Measurements from ENCODE around the gene SCD5.

SCD5 gene

DNA sequence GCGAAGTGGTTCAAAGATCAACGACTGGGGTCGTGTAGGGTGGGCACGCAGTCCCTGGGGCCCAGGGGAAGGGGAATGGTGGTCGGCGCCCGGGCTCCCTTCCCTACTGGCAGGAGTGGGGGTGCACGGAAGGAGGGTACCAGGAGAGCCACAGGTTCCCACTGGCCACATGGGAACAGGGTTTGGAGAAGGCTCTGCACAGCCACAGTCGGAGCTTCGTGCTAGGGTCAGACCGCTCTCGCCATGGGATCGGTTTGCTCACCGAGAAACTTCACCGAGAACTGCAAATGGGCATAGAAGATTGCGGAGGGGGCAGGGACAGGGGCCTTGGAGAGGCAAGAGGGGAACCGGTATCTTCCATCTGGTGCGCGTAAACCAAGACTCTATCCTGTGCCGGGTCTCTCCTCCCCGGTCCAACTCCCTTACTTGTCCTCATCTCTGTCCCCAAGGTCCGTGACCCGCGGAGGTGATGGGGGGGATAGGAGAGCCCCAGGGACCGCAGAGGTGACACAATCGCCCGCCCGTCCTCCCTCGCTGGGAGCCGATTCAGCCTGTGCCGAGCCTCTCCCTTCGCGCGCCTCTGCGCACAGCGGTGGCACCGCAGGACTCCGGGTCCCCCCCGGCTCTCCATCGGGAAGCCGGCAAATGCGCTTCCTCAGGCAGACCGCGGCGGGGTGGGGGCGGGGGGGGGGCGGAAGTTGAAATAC lies 1.0 kb downstream of the SCD5 start:
- peaks cover 2 to 8% of the 10 kb centered on the region in 2 donors for H3K27me3 ChIP-seq (ENCODE audit: control insufficient read depth in 2 of 2, insufficient read depth in 2 of 2, low read length in 2 of 2)
- peaks cover 4 to 6% of the 10 kb centered on the region in 2 donors for H3K4me1 ChIP-seq (ENCODE audit: control insufficient read depth in 2 of 2, insufficient read depth in 2 of 2, low read length in 2 of 2)
- peak overlapping the region; percentile 33 to 42 for H3K4me3 ChIP-seq (ENCODE audit: low read length in 2 of 2)
- H3K9ac ChIP-seq (ENCODE audit: low read depth in 1 of 2, low read length in 2 of 2): no peak overlapping the region
- H3K36me3 ChIP-seq (ENCODE audit: control insufficient read depth in 2 of 2, insufficient read depth in 2 of 2, low read length in 2 of 2): no peaks in the 10 kb centered on the region
- H3K9me3 ChIP-seq (ENCODE audit: control insufficient read depth in 2 of 2, low read length in 2 of 2): no peaks in the 10 kb centered on the region
- H3K27ac ChIP-seq (ENCODE audit: low read depth in 2 of 2, low read length in 2 of 2): no peak overlapping the region

DNA sequence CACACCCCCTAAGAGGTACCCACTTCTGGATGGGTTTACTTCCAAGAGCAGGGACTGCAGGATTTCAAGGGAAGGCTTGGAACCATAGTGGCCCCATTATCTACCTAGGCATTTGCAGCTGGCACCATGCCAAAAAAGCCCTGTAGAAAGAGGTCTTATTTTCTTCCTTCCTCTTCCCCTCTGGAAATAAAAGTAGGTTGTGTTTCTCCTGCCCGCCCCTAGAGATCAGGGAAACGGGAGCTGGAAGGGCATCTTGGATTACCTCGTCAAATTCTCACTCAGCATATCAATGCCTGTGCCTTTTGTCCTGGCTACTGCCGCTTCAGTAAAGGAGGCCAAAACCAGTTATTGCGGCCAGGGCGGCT lies 1.6 kb downstream of the SCD5 start:
- Histone ChIP-seq H3K27me3 (ENCODE audit: control insufficient read depth in 2 of 2, insufficient read depth in 2 of 2, low read length in 2 of 2) (peaks cover 2 to 8% of the 10 kb centered on the region in 2 donors), H3K4me1 (ENCODE audit: control insufficient read depth in 2 of 2, insufficient read depth in 2 of 2, low read length in 2 of 2) (peaks cover 4 to 6% of the 10 kb centered on the region in 2 donors), H3K4me3 (ENCODE audit: low read length in 2 of 2) (no peak overlapping the region), H3K27ac (ENCODE audit: low read depth in 2 of 2, low read length in 2 of 2) (no peak overlapping the region), H3K9ac (ENCODE audit: low read depth in 1 of 2, low read length in 2 of 2) (no peak overlapping the region), H3K36me3 (ENCODE audit: control insufficient read depth in 2 of 2, insufficient read depth in 2 of 2, low read length in 2 of 2) (no peaks in the 10 kb centered on the region), H3K9me3 (ENCODE audit: control insufficient read depth in 2 of 2, low read length in 2 of 2) (no peaks in the 10 kb centered on the region)

DNA sequence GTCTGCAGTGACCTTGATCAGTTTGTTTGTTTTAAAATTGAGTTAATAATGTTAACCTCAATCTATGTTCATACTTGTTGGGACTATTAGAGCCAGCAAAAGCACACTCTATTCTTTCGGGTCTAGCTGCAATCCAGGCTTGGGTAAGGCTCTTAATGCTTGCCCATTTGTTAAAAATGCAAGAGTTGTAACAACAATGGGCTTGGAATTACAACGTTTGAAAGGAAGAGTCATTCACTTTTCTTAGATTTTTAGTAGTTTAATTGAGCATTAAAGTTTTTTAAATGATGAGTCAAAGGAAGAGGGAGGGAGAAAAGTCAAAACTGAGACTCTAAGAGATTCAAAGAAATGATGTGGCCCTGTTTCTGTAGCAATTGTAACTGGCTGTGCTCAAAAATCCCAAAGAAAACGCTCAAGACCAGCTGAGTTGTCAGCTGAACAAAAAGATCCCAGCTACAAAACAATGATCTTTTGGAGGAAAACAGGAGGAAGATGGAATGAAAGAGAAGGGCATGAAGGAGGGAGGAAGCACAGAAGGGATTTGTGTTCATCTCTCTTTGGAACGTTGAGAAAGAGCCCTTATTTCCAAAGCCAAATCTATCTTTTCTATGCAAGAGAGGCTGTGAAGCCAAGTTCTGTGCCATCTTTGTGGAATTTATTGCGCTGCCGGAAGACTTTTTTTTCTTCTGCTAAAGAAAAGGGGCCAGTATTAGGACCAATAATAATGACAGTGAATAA lies 5.5 kb downstream of the SCD5 start:
- Histone ChIP-seq H3K9me3 (ENCODE audit: control insufficient read depth in 2 of 2, low read length in 2 of 2) (no peaks in the 10 kb centered on the region), H3K27me3 (ENCODE audit: control insufficient read depth in 2 of 2, insufficient read depth in 2 of 2, low read length in 2 of 2) (peaks cover 2 to 5% of the 10 kb centered on the region in 2 donors), H3K9ac (ENCODE audit: low read depth in 1 of 2, low read length in 2 of 2) (no peak overlapping the region), H3K4me3 (ENCODE audit: low read length in 2 of 2) (no peak overlapping the region), H3K27ac (ENCODE audit: low read depth in 2 of 2, low read length in 2 of 2) (no peak overlapping the region), H3K4me1 (ENCODE audit: control insufficient read depth in 2 of 2, insufficient read depth in 2 of 2, low read length in 2 of 2) (peaks cover 0 to 4% of the 10 kb centered on the region in 2 donors), H3K36me3 (ENCODE audit: control insufficient read depth in 2 of 2, insufficient read depth in 2 of 2, low read length in 2 of 2) (no peaks in the 10 kb centered on the region)

DNA sequence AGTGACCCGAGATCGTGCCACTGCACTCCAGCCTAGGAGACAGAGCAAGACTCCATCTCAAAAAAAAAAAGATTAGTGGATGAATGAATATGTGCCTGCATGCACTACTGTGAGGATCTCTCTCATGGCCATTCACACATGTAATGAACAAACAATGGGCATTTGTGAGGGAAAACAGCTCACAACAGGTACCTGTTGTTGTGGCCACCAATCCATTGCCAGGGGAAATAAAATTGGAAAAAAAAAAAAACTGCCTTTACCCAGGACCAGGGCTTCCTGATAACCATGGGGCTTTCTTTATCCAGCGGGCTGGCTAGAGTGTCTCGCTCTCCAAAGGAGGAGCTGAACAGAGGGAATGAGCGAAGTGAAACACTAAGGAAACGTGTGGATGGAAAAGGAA lies 7.4 kb downstream of the SCD5 start:
- no peak overlapping the region for H3K27ac ChIP-seq (ENCODE audit: low read depth in 2 of 2, low read length in 2 of 2)
- H3K9me3 ChIP-seq (ENCODE audit: control insufficient read depth in 2 of 2, low read length in 2 of 2): no peaks in the 10 kb centered on the region
- no peak overlapping the region for H3K4me3 ChIP-seq (ENCODE audit: low read length in 2 of 2)
- H3K36me3 ChIP-seq (ENCODE audit: control insufficient read depth in 2 of 2, insufficient read depth in 2 of 2, low read length in 2 of 2): no peaks in the 10 kb centered on the region
- H3K27me3 ChIP-seq (ENCODE audit: control insufficient read depth in 2 of 2, insufficient read depth in 2 of 2, low read length in 2 of 2): no peaks in the 10 kb centered on the region
- H3K4me1 ChIP-seq (ENCODE audit: control insufficient read depth in 2 of 2, insufficient read depth in 2 of 2, low read length in 2 of 2): no peaks in the 10 kb centered on the region
- no peak overlapping the region for H3K9ac ChIP-seq (ENCODE audit: low read depth in 1 of 2, low read length in 2 of 2)

DNA sequence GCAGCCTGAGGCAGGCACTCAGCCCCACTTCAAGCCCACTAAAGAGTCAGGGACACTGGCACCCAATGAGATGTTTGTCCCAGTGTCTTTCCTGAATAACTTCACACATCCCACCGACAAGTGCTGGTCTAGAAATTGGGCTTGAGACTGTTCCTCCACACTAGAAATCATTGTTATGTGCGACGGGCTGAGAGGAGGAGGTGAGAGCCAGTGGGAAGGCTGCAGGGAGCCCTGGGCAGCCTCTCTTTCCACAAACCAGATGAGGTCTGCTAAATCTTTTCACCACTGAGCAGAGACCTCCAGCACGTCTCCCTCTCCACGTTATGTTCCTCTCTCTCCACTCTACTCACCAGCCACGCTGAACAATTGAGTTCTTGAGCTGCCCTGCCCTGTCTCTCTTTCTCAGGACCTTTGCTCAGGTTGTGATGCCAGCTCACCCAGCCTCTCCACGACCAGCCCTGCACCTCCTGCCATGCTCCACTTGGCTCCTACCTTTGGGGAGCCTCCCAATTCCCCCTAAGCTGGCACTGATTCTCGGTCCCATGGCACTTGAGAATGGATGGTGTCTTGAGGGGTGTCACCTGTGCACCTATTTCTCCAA lies 8.4 kb downstream of the SCD5 start:
- H3K4me1 ChIP-seq (ENCODE audit: control insufficient read depth in 2 of 2, insufficient read depth in 2 of 2, low read length in 2 of 2): peaks cover 2 to 5% of the 10 kb centered on the region in 2 donors
- no peak overlapping the region for H3K9ac ChIP-seq (ENCODE audit: low read depth in 1 of 2, low read length in 2 of 2)
- H3K4me3 ChIP-seq (ENCODE audit: low read length in 2 of 2): no peak overlapping the region
- H3K27me3 ChIP-seq (ENCODE audit: control insufficient read depth in 2 of 2, insufficient read depth in 2 of 2, low read length in 2 of 2): no peaks in the 10 kb centered on the region
- H3K27ac ChIP-seq (ENCODE audit: low read depth in 2 of 2, low read length in 2 of 2): no peak overlapping the region
- no peaks in the 10 kb centered on the region for H3K36me3 ChIP-seq (ENCODE audit: control insufficient read depth in 2 of 2, insufficient read depth in 2 of 2, low read length in 2 of 2)
- no peaks in the 10 kb centered on the region for H3K9me3 ChIP-seq (ENCODE audit: control insufficient read depth in 2 of 2, low read length in 2 of 2)

DNA sequence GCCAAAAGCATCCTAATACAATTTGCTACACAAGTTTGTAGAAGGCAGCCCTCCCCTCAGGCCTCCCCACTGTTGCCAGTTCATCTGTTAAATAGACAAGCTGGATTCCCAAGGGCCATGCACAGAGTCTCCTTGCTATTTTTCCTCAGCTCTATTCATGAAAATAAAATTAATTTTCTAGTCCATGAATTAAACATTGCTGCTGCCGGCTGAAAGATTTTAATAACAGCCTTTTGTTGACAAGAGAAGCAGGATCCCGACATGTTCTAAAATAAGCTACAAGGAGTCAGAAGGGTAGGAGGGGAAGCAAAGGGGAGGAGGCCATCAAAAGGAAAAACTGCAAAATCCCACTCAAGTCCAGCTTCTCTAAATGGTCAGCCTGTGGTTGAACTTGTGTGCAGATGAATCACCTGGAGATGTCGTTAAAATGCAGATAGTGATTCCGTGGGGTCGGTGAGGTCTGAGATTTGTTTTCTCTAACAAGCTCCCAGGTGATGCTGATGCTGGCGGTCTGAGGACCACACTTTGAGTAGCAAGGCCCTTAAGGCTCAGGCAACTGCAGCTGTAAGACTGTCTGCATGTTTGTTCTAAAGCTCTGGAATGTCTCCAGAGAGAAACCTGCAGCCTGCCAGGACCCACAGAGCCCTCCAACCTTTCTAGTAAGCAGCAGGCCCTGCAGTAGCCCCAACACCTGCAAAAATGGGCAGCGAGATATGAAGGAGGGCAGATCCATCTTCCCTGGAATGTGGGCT lies 9.4 kb downstream of the SCD5 start:
- Histone ChIP-seq H3K27me3 (ENCODE audit: control insufficient read depth in 2 of 2, insufficient read depth in 2 of 2, low read length in 2 of 2) (no peaks in the 10 kb centered on the region), H3K27ac (ENCODE audit: low read depth in 2 of 2, low read length in 2 of 2) (no peak overlapping the region), H3K36me3 (ENCODE audit: control insufficient read depth in 2 of 2, insufficient read depth in 2 of 2, low read length in 2 of 2) (no peaks in the 10 kb centered on the region), H3K9ac (ENCODE audit: low read depth in 1 of 2, low read length in 2 of 2) (no peak overlapping the region), H3K4me1 (ENCODE audit: control insufficient read depth in 2 of 2, insufficient read depth in 2 of 2, low read length in 2 of 2) (peaks cover 2 to 10% of the 10 kb centered on the region in 2 donors), H3K4me3 (ENCODE audit: low read length in 2 of 2) (no peak overlapping the region), H3K9me3 (ENCODE audit: control insufficient read depth in 2 of 2, low read length in 2 of 2) (no peaks in the 10 kb centered on the region)

DNA sequence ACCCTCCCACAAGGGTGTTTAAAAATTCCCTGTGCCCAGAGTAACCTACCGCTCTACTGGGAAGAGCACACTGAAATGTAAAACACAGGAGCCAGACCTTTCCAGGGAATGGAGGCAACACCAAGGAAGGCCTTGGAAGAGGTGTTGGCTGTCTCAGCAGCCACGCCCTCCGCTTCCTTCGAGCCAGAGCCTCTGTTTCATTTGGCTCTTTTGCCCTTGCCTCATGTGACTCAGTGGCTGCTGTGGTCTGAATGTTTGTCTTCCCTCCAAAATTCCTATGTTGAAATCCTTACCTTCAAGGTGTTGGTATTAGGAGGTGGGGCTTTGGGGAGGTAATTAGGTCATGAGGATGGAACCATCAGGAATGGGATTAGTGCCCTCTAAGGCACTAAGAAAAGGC lies 11.3 kb downstream of the SCD5 start:
- no peak overlapping the region for H3K27ac ChIP-seq (ENCODE audit: low read depth in 2 of 2, low read length in 2 of 2)
- H3K4me3 ChIP-seq (ENCODE audit: low read length in 2 of 2): no peak overlapping the region
- no peak overlapping the region for H3K9ac ChIP-seq (ENCODE audit: low read depth in 1 of 2, low read length in 2 of 2)
- H3K9me3 ChIP-seq (ENCODE audit: control insufficient read depth in 2 of 2, low read length in 2 of 2): no peaks in the 10 kb centered on the region
- H3K4me1 ChIP-seq (ENCODE audit: control insufficient read depth in 2 of 2, insufficient read depth in 2 of 2, low read length in 2 of 2): peaks cover 2 to 10% of the 10 kb centered on the region in 2 donors
- no peaks in the 10 kb centered on the region for H3K36me3 ChIP-seq (ENCODE audit: control insufficient read depth in 2 of 2, insufficient read depth in 2 of 2, low read length in 2 of 2)
- H3K27me3 ChIP-seq (ENCODE audit: control insufficient read depth in 2 of 2, insufficient read depth in 2 of 2, low read length in 2 of 2): no peaks in the 10 kb centered on the region

DNA sequence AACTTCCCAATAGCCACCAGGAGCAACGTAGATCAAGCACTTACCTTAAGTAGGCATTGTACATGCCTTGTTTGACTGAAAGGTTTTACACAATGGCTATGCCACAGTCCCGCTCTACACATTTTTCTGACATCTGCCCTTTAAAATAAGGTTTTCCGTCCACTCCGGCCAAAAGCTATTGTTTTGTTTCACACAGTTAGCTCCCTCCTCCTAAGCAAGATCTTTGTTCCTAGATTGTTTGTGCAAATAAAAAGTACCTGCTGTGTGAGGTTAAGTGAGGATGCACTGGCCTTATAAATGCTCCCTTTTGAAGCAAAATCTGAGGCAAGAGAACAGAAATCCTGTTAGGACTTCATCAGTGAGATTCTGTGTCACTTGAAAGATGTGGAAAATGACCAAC lies 11.8 kb downstream of the SCD5 start:
- Histone ChIP-seq H3K27me3 (ENCODE audit: control insufficient read depth in 2 of 2, insufficient read depth in 2 of 2, low read length in 2 of 2) (no peaks in the 10 kb centered on the region), H3K27ac (ENCODE audit: low read depth in 2 of 2, low read length in 2 of 2) (no peak overlapping the region), H3K9me3 (ENCODE audit: control insufficient read depth in 2 of 2, low read length in 2 of 2) (no peaks in the 10 kb centered on the region), H3K36me3 (ENCODE audit: control insufficient read depth in 2 of 2, insufficient read depth in 2 of 2, low read length in 2 of 2) (no peaks in the 10 kb centered on the region), H3K4me3 (ENCODE audit: low read length in 2 of 2) (no peak overlapping the region), H3K9ac (ENCODE audit: low read depth in 1 of 2, low read length in 2 of 2) (no peak overlapping the region), H3K4me1 (ENCODE audit: control insufficient read depth in 2 of 2, insufficient read depth in 2 of 2, low read length in 2 of 2) (peaks cover 2 to 10% of the 10 kb centered on the region in 2 donors)

DNA sequence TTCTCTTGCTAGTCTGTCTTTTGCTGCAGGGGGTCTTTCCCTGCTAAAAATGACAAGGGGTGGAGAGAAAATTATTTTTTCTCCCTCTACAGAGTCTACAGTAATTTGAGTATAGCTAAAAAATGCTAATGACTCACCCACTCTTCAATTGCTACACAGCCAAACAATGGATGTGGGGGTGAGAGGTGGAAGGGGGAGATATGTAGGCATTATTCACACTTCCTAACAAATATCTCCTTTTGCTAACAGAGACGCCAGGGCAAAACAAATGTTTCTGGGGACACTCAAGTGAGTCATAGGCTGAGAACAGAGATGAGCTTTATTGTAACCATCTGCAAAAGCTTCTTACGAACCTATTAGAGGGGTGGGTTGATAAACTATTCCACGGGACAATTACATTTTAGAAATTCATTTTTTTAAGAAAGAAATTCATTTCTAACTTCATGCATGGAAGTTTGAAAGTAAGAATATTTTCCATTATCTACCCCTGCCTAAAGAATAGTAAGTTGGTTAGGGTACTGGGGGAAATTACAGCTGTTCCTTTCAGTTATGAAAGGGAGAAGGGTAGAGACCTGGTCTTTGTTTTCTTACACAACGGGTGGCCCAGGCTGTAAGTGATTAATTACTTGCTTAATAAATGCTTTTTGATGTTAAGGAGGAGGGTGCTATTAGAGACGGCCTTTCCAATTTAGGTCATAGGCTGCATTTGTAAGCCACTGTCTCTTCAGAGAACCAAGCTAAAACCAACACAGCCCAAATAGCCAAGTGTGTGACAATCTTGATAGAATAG lies 12.8 kb downstream of the SCD5 start:
- Histone ChIP-seq H3K9ac (ENCODE audit: low read depth in 1 of 2, low read length in 2 of 2) (no peak overlapping the region), H3K27ac (ENCODE audit: low read depth in 2 of 2, low read length in 2 of 2) (no peak overlapping the region)

More for the DNA sequence above, 12.8 kb downstream of the SCD5 start:
- Histone ChIP-seq H3K27me3 (ENCODE audit: control insufficient read depth in 2 of 2, insufficient read depth in 2 of 2, low read length in 2 of 2) (no peaks in the 10 kb centered on the region), H3K4me3 (ENCODE audit: low read length in 2 of 2) (no peak overlapping the region), H3K36me3 (ENCODE audit: control insufficient read depth in 2 of 2, insufficient read depth in 2 of 2, low read length in 2 of 2) (no peaks in the 10 kb centered on the region), H3K4me1 (ENCODE audit: control insufficient read depth in 2 of 2, insufficient read depth in 2 of 2, low read length in 2 of 2) (peaks cover 2 to 10% of the 10 kb centered on the region in 2 donors), H3K9me3 (ENCODE audit: control insufficient read depth in 2 of 2, low read length in 2 of 2) (no peaks in the 10 kb centered on the region)

Data from mucosa of rectum (tissue), 2 donors.